ENCODE measurements around the gene ABHD8.

GRCh38 chr19:17259934-17260333, 43.3 kb downstream of the ABHD8 start:
- no peak for TF ChIP-seq CTCF (IDR thresholded peaks at IDR 0.05)
- TF ChIP-seq EZH2 (IDR thresholded peaks at IDR 0.05; ENCODE audit: borderline replicate concordance, insufficient read depth, low read depth, low read length, poor library complexity, severe bottlenecking) = no peak
